ENCODE data around the gene FADS1.

The FADS1 gene

GRCh38 chr11:61791737-61792309 is 25.0 kb downstream of the FADS1 start:
- in situ Hi-C loops (cut with HindIII; ENCODE audit: low sequenced_read_pairs) = no loop called here
- peak; percentile 93 for DNase-seq (ENCODE audit: low read depth, low spot score)
- TF ChIP-seq, protein P1, sequence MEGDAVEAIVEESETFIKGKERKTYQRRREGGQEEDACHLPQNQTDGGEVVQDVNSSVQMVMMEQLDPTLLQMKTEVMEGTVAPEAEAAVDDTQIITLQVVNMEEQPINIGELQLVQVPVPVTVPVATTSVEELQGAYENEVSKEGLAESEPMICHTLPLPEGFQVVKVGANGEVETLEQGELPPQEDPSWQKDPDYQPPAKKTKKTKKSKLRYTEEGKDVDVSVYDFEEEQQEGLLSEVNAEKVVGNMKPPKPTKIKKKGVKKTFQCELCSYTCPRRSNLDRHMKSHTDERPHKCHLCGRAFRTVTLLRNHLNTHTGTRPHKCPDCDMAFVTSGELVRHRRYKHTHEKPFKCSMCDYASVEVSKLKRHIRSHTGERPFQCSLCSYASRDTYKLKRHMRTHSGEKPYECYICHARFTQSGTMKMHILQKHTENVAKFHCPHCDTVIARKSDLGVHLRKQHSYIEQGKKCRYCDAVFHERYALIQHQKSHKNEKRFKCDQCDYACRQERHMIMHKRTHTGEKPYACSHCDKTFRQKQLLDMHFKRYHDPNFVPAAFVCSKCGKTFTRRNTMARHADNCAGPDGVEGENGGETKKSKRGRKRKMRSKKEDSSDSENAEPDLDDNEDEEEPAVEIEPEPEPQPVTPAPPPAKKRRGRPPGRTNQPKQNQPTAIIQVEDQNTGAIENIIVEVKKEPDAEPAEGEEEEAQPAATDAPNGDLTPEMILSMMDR (IDR thresholded peaks at IDR 0.05; ENCODE audit: low read depth, low read length) = no peak
- H3K4me3 ChIP-seq (ENCODE audit: low read depth, low read length) = peak overlapping the region; percentile 69

GRCh38 chr11:61787928-61788491 is 28.8 kb downstream of the FADS1 start:
- no peak overlapping the region for H3K4me3 ChIP-seq (ENCODE audit: low read depth, low read length)
- peak; percentile 65 for DNase-seq (ENCODE audit: low read depth, low spot score)
- in situ Hi-C loops (cut with HindIII; ENCODE audit: low sequenced_read_pairs) = no loop called here
- TF ChIP-seq, protein P1 (IDR thresholded peaks at IDR 0.05; ENCODE audit: low read depth, low read length) = peak; percentile 70

- no peak overlapping the region for H3K4me3 ChIP-seq (ENCODE audit: low read depth, low read length)
- in situ Hi-C loops (cut with HindIII; ENCODE audit: low sequenced_read_pairs) = no loop called here
- no peak for DNase-seq (ENCODE audit: low read depth, low spot score)
- TF ChIP-seq, protein P1 (IDR thresholded peaks at IDR 0.05; ENCODE audit: low read depth, low read length) = no peak
Measured at GRCh38 chr11:61785837-61786402, 30.9 kb downstream of the FADS1 start.

DNA sequence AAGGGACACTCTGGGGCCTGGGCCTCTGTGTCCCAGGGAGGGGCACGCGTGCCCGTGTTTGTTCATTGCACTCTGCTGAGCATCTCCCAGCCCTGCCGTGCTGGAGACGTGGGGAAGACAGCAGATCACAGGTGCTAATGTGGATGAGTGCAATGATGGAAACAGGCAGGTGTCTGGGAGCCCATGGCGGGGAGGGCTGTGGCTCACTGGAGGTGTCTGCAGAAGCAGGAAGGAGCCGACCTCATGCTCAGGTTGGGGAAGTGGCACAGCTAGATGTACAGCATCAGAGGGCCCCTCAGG is 32.3 kb downstream of the FADS1 start:
- TF ChIP-seq, protein P1 (IDR thresholded peaks at IDR 0.05; ENCODE audit: low read depth, low read length) = no peak
- in situ Hi-C loops (cut with HindIII; ENCODE audit: low sequenced_read_pairs) = no loop called here
- no peak for DNase-seq (ENCODE audit: low read depth, low spot score)
- H3K4me3 ChIP-seq (ENCODE audit: low read depth, low read length) = no peak overlapping the region

GRCh38 chr11:61783717-61784505 is 32.9 kb downstream of the FADS1 start:
- TF ChIP-seq, protein P1 (IDR thresholded peaks at IDR 0.05; ENCODE audit: low read depth, low read length) = no peak
- H3K4me3 ChIP-seq (ENCODE audit: low read depth, low read length) = no peak overlapping the region
- in situ Hi-C loops (cut with HindIII; ENCODE audit: low sequenced_read_pairs) = no loop called here
- peak; percentile 84 for DNase-seq (ENCODE audit: low read depth, low spot score)

- no peak overlapping the region for H3K4me3 ChIP-seq (ENCODE audit: low read depth, low read length)
- TF ChIP-seq, protein P1 (IDR thresholded peaks at IDR 0.05; ENCODE audit: low read depth, low read length) = no peak
- in situ Hi-C loops (cut with HindIII; ENCODE audit: low sequenced_read_pairs) = no loop called here
- no peak for DNase-seq (ENCODE audit: low read depth, low spot score)
Measured at GRCh38 chr11:61782841-61783240, 34.0 kb downstream of the FADS1 start.
